Parathyroid adenoma (tissue), 2 donors: ENCODE data around the gene SULT1E1.

Experiments used
- H2AFZ ChIP-seq: fragments of 300-600 bp; sonication (generic); one replicate; pipeline ENCODE4 v1.7.0; 2017; ENCODE audit warnings: antibody characterized with exemption, mild to moderate bottlenecking
- H3K27ac ChIP-seq: fragments of 300-600 bp; sonication (generic); one replicate; pipeline ENCODE4 v1.7.0; 2017
- H3K27me3 ChIP-seq: fragments of 300-600 bp; sonication (generic); one replicate; pipeline ENCODE4 v1.7.0; 2017; ENCODE audit warnings: low read length; ENCODE audit not compliant: control insufficient read depth, insufficient read depth
- H3K36me3 ChIP-seq: fragments of 300-600 bp; sonication (generic); one replicate; pipeline ENCODE4 v1.7.0; 2017; ENCODE audit warnings: low read length; ENCODE audit not compliant: control insufficient read depth, insufficient read depth
- H3K4me1 ChIP-seq: fragments of 300-600 bp; sonication (generic); one replicate; pipeline ENCODE4 v1.7.0; 2017; ENCODE audit warnings: control low read depth
- H3K4me2 ChIP-seq: fragments of 300-600 bp; sonication (generic); one replicate; pipeline ENCODE4 v1.7.0; 2017; ENCODE audit warnings: low read length
- H3K4me3 ChIP-seq: fragments of 300-600 bp; sonication (generic); one replicate; pipeline ENCODE4 v1.7.0; 2017; ENCODE audit warnings: low read depth, low read length
- H3K79me2 ChIP-seq: fragments of 300-600 bp; sonication (generic); one replicate; pipeline ENCODE4 v1.7.0; 2017; ENCODE audit warnings: control low read depth
- H3K9ac ChIP-seq: fragments of 300-600 bp; sonication (generic); one replicate; pipeline ENCODE4 v1.7.0; 2017; ENCODE audit warnings: mild to moderate bottlenecking
- H3K9me3 ChIP-seq: fragments of 300-600 bp; sonication (generic); one replicate; pipeline ENCODE4 v1.7.0; 2017; ENCODE audit warnings: low read length; ENCODE audit not compliant: control insufficient read depth
- TF ChIP-seq, protein P1 (sequence below): fragments of 300-600 bp; sonication (generic); IDR thresholded peaks from one replicate; pipeline ENCODE4 v1.7.0; 2017; ENCODE audit warnings: antibody characterized with exemption, mild to moderate bottlenecking
- donor health status: primary hyperparathyroidism.

SULT1E1 gene

DNA sequence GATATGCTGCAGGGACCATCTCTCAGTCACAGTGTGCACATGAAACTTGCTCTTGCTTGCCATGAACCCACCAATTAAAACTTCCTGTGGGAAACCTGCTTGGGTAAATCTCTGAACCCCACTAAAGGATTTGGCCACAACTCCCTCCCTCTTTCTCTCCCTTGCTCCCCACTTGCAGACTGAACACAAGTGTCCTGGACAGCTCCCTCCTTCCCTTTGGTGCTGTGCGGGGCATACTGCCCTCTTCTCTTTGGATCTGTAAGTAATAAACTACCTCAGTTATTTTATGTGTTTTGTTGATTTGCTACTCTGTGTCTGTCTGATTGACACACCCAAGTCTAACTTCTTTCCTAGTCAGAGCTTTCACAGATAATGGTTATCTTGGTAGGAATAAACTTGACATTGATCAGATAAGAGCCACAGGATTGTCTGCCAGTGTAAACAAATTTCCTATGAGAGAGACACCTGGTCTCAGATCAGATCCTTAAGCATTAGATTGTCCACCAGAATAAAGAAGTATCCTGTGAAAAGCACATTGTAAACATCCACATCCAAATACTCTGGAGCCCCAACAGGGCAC, 41.8 kb downstream of the SULT1E1 start:
- no peak overlapping the region for H3K9ac ChIP-seq
- no peaks in the 10 kb centered on the region for H3K36me3 ChIP-seq
- H2AFZ ChIP-seq = no peak overlapping the region
- no peak overlapping the region for H3K27ac ChIP-seq
- H3K4me2 ChIP-seq = no peak overlapping the region
- no peaks in the 10 kb centered on the region for H3K4me1 ChIP-seq
- TF ChIP-seq, protein P1, sequence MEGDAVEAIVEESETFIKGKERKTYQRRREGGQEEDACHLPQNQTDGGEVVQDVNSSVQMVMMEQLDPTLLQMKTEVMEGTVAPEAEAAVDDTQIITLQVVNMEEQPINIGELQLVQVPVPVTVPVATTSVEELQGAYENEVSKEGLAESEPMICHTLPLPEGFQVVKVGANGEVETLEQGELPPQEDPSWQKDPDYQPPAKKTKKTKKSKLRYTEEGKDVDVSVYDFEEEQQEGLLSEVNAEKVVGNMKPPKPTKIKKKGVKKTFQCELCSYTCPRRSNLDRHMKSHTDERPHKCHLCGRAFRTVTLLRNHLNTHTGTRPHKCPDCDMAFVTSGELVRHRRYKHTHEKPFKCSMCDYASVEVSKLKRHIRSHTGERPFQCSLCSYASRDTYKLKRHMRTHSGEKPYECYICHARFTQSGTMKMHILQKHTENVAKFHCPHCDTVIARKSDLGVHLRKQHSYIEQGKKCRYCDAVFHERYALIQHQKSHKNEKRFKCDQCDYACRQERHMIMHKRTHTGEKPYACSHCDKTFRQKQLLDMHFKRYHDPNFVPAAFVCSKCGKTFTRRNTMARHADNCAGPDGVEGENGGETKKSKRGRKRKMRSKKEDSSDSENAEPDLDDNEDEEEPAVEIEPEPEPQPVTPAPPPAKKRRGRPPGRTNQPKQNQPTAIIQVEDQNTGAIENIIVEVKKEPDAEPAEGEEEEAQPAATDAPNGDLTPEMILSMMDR = no peak
- H3K79me2 ChIP-seq = no peaks in the 10 kb centered on the region
- H3K4me3 ChIP-seq = no peak overlapping the region
- no peaks in the 10 kb centered on the region for H3K9me3 ChIP-seq
- H3K27me3 ChIP-seq = no peaks in the 10 kb centered on the region

DNA sequence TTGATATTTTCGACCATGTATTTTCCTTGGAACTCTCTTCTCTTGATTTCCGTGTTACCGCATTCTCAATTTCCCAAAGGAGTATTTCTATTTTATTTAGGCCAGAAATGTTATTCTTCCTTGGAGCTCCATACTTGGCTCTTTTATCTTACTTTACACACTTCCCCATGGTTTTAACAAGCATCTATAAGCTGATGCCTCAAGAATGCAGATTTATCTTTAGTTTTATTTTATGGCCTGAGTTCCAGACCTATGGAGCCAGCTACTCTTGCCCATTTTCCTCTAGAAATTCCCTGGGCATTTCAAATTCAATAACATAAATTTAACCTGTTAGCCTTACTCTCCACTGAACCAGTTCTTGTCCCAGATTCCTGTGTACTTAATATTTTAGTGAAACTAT, 43.7 kb downstream of the SULT1E1 start:
- H2AFZ ChIP-seq = no peak overlapping the region
- no peaks in the 10 kb centered on the region for H3K27me3 ChIP-seq
- H3K9me3 ChIP-seq = no peaks in the 10 kb centered on the region
- no peaks in the 10 kb centered on the region for H3K36me3 ChIP-seq
- no peak overlapping the region for H3K9ac ChIP-seq
- no peaks in the 10 kb centered on the region for H3K4me1 ChIP-seq
- H3K27ac ChIP-seq = no peak overlapping the region
- TF ChIP-seq, protein P1 = no peak
- H3K4me3 ChIP-seq = no peak overlapping the region
- no peak overlapping the region for H3K4me2 ChIP-seq
- no peaks in the 10 kb centered on the region for H3K79me2 ChIP-seq

GRCh38 chr4:69813628-69814027, 46.3 kb downstream of the SULT1E1 start:
- Histone ChIP-seq H3K27ac (no peak overlapping the region), H3K36me3 (no peaks in the 10 kb centered on the region), H3K9ac (no peak overlapping the region), H3K27me3 (no peaks in the 10 kb centered on the region), H3K4me2 (no peak overlapping the region), H3K9me3 (no peaks in the 10 kb centered on the region), H3K4me3 (no peak overlapping the region), H2AFZ (no peak overlapping the region), H3K79me2 (no peaks in the 10 kb centered on the region), H3K4me1 (no peaks in the 10 kb centered on the region)
- TF ChIP-seq, protein P1 = no peak

DNA sequence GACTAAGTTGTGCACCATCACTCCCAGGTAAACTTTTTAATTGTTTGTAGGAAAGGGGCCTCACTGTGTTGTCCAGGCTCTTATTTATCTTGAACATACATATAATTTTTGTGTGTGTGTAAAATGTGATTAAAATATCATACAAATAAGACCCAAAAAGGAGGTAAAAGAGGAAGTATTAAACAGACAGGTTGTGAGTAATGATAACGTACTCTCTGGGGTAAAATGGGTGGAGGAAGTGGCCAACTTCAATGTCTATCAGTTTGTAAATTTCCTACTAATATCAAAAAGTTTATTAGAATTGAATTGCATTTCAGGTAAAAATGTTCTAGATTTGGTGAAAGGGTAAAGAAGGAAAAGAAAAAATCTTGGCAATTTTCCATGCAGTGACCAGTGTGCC, 48.8 kb downstream of the SULT1E1 start:
- Histone ChIP-seq H3K9ac (no peak overlapping the region), H3K36me3 (no peaks in the 10 kb centered on the region), H3K27me3 (no peaks in the 10 kb centered on the region), H3K27ac (no peak overlapping the region), H3K4me1 (no peaks in the 10 kb centered on the region), H2AFZ (no peak overlapping the region), H3K4me2 (no peak overlapping the region), H3K4me3 (no peak overlapping the region), H3K79me2 (no peaks in the 10 kb centered on the region), H3K9me3 (no peaks in the 10 kb centered on the region)
- TF ChIP-seq, protein P1 = no peak

DNA sequence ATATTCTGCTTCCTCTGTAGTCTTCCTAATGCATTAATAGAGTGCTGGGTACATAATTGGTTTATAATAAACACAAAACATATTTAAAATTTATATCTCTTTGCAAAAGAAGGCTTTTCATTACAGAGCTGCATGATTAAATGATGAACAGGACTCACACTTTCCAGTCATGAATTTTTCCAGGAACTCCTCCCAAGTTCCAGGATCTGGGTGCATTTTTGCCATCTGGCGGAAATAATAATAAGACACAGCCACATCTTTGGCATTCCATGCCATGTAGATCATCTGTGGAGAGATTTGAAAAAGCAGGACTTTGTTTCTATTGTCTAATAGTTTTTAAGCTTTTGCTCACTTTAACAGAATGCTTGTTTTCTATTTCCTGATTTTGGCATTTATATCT, 59.3 kb downstream of the SULT1E1 start:
- no peaks in the 10 kb centered on the region for H3K79me2 ChIP-seq
- H3K36me3 ChIP-seq = no peaks in the 10 kb centered on the region
- no peaks in the 10 kb centered on the region for H3K4me1 ChIP-seq
- H3K4me3 ChIP-seq = no peak overlapping the region
- H3K9me3 ChIP-seq = no peaks in the 10 kb centered on the region
- TF ChIP-seq, protein P1 = no peak
- no peak overlapping the region for H3K27ac ChIP-seq
- no peak overlapping the region for H3K4me2 ChIP-seq
- H3K9ac ChIP-seq = no peak overlapping the region
- H2AFZ ChIP-seq = no peak overlapping the region
- no peaks in the 10 kb centered on the region for H3K27me3 ChIP-seq
